Ovary (tissue), 3 donors: Measurements from ENCODE around the gene PPP2R5C.

Experiments
- POLR2A ChIP-seq: fragments of 450-650 bp; IDR thresholded peaks from one replicate; pipeline ENCODE4 v1.6.1; 2017; ENCODE audit warnings: antibody characterized with exemption, mild to moderate bottlenecking, moderate library complexity
- TF ChIP-seq, protein P1 (sequence below), 3 donors: fragments of 450-650 bp in 2 of 3; fragments of 200-600 bp in 1 of 3; IDR thresholded peaks; one replicate each; pipeline versions ENCODE4 v1.5.1 to v1.8.0; 2016 to 2022; ENCODE audit warnings: antibody characterized with exemption in 3 of 3, mild to moderate bottlenecking in 1 of 3
- donor health status: DM: no; HTN: no; CAD: no.

DNA sequence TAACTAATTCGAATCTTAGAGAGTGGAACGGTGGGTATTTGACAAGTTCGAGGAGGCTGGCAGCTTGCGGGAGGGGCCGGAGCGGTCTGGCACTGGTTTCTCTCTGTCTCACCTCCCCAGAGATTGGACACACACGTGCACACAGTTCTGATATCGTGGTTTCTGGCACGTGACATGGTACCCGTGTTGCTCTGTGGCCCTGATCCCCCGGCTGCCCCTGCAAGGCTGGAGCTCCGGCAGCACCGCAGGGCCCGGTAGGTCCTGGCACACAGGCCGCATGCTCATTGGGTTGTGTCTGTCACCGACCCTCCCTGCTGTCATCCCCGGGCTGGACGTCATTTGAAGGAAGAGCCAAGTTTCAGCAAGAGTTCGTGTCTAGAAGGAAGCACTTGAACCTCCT, 82.7 kb downstream of the PPP2R5C start:
- TF ChIP-seq POLR2A = no peak
- TF ChIP-seq, protein P1, sequence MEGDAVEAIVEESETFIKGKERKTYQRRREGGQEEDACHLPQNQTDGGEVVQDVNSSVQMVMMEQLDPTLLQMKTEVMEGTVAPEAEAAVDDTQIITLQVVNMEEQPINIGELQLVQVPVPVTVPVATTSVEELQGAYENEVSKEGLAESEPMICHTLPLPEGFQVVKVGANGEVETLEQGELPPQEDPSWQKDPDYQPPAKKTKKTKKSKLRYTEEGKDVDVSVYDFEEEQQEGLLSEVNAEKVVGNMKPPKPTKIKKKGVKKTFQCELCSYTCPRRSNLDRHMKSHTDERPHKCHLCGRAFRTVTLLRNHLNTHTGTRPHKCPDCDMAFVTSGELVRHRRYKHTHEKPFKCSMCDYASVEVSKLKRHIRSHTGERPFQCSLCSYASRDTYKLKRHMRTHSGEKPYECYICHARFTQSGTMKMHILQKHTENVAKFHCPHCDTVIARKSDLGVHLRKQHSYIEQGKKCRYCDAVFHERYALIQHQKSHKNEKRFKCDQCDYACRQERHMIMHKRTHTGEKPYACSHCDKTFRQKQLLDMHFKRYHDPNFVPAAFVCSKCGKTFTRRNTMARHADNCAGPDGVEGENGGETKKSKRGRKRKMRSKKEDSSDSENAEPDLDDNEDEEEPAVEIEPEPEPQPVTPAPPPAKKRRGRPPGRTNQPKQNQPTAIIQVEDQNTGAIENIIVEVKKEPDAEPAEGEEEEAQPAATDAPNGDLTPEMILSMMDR (IDR thresholded peaks at IDR 0.05) = no peak
